ENCODE measurements around the gene KLF11. TPM values are rescaled to one million over a fixed set of nuclear protein-coding genes. Genes with fewer than 3 reads are reported as not detected.
"Not testable (repeated sequence)": the region's sequence is repeated elsewhere in the genome, so short reads cannot be mapped to it uniquely, and the experiment has no call there.

The KLF11 gene
- total RNA-seq, 1 experiment from 2014 or later = 9.6 TPM

GRCh38 chr2:10009271-10009810 lies 34.0 kb upstream of the KLF11 start:
- no peak for DNase-seq (ENCODE audit: low read depth)

- peak; percentile 74 for DNase-seq (ENCODE audit: low read depth)
Measured at GRCh38 chr2:10009811-10010781, 33.3 kb upstream of the KLF11 start.

- not testable (repeated sequence) for DNase-seq (ENCODE audit: low read depth)
Measured at GRCh38 chr2:10010861-10011605, 32.3 kb upstream of the KLF11 start.

GRCh38 chr2:10011606-10012325 lies 31.6 kb upstream of the KLF11 start:
- not testable (repeated sequence) for DNase-seq (ENCODE audit: low read depth)

- DNase-seq (ENCODE audit: low read depth) = not testable (repeated sequence)
Measured at GRCh38 chr2:10012366-10012962, 30.9 kb upstream of the KLF11 start.

- DNase-seq (ENCODE audit: low read depth) = no peak
Measured at GRCh38 chr2:10012963-10013461, 30.3 kb upstream of the KLF11 start.

GRCh38 chr2:10013651-10014417 lies 29.5 kb upstream of the KLF11 start:
- DNase-seq (ENCODE audit: low read depth) = not testable (repeated sequence)

- no peak for DNase-seq (ENCODE audit: low read depth)
Measured at GRCh38 chr2:10014418-10015190, 28.7 kb upstream of the KLF11 start.

GRCh38 chr2:10015376-10015989 lies 27.9 kb upstream of the KLF11 start:
- DNase-seq (ENCODE audit: low read depth) = not testable (repeated sequence)

GRCh38 chr2:10016001-10016801 lies 27.1 kb upstream of the KLF11 start:
- DNase-seq (ENCODE audit: low read depth) = no peak

- DNase-seq (ENCODE audit: low read depth) = no peak
Measured at GRCh38 chr2:10016802-10017258, 26.5 kb upstream of the KLF11 start.

- DNase-seq (ENCODE audit: low read depth) = no peak
Measured at GRCh38 chr2:10017313-10017941, 25.9 kb upstream of the KLF11 start.

GRCh38 chr2:10019174-10019573 lies 24.2 kb upstream of the KLF11 start:
- DNase-seq (ENCODE audit: low read depth) = no peak

GRCh38 chr2:10019602-10020400 lies 23.5 kb upstream of the KLF11 start:
- no peak for DNase-seq (ENCODE audit: low read depth)

GRCh38 chr2:10022041-10022421 lies 21.3 kb upstream of the KLF11 start:
- DNase-seq (ENCODE audit: low read depth) = no peak

- no peak for DNase-seq (ENCODE audit: low read depth)
Measured at GRCh38 chr2:10022445-10022844, 20.9 kb upstream of the KLF11 start.
